ENCODE results near the gene CNKSR3.

DNA sequence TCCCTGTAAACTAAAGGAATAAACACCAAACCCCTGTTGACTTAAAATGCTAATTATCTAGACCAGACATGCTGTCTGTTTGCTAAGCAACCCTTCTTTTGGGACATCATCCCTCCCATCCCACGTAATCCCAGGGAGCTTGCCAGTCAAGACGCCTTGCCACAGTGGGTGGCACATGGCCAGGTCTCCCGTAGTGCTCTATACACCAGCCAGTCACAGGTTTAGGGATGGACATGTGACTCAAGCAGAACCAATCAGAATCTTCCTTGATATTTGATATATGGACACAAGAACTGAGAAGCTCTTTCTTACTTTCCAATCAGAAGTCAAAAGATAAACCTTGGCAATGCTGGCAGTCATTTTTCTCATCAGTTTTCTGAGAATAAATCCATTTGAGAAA, 60.0 kb downstream of the CNKSR3 start:
- TF ChIP-seq, protein P1, sequence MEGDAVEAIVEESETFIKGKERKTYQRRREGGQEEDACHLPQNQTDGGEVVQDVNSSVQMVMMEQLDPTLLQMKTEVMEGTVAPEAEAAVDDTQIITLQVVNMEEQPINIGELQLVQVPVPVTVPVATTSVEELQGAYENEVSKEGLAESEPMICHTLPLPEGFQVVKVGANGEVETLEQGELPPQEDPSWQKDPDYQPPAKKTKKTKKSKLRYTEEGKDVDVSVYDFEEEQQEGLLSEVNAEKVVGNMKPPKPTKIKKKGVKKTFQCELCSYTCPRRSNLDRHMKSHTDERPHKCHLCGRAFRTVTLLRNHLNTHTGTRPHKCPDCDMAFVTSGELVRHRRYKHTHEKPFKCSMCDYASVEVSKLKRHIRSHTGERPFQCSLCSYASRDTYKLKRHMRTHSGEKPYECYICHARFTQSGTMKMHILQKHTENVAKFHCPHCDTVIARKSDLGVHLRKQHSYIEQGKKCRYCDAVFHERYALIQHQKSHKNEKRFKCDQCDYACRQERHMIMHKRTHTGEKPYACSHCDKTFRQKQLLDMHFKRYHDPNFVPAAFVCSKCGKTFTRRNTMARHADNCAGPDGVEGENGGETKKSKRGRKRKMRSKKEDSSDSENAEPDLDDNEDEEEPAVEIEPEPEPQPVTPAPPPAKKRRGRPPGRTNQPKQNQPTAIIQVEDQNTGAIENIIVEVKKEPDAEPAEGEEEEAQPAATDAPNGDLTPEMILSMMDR (IDR thresholded peaks at IDR 0.05; ENCODE audit: poor library complexity, severe bottlenecking): no peak
- TF ChIP-seq TAF1 (IDR thresholded peaks at IDR 0.05; ENCODE audit: low read depth) (no peak), EZH2 (IDR thresholded peaks at IDR 0.05; ENCODE audit: borderline replicate concordance, insufficient read depth, low read length, poor library complexity, severe bottlenecking) (no peak), SMC3 (conservative IDR thresholded peaks at IDR 0.05; ENCODE audit: poor library complexity) (no peak), MXI1 (conservative IDR thresholded peaks at IDR 0.05; ENCODE audit: poor library complexity, severe bottlenecking) (no peak), EP300 (conservative IDR thresholded peaks at IDR 0.05; ENCODE audit: poor library complexity, severe bottlenecking) (no peak)

All from neural cell (in vitro differentiated cells).